Uterus (tissue), 2 donors: ENCODE results near the gene TBXAS1.

ENCODE experiments used
- POLR2A ChIP-seq, 2 donors: fragments of 450-650 bp; IDR thresholded peaks; one replicate each; pipeline ENCODE4 v1.6.1; 2016; ENCODE audit warnings: antibody characterized with exemption in 2 of 2, mild to moderate bottlenecking in 1 of 2, moderate library complexity in 1 of 2
- TF ChIP-seq, protein P1 (sequence below), 4 experiments: fragments of 200-600 bp in 2 of 4; fragments of 450-650 bp in 2 of 4; sonication (generic) in 2 of 4; IDR thresholded peaks; one replicate each; pipeline ENCODE4 v1.5.1; 2016 to 2019; ENCODE audit warnings: antibody characterized with exemption in 4 of 4, mild to moderate bottlenecking in 2 of 4, moderate library complexity in 1 of 4

DNA sequence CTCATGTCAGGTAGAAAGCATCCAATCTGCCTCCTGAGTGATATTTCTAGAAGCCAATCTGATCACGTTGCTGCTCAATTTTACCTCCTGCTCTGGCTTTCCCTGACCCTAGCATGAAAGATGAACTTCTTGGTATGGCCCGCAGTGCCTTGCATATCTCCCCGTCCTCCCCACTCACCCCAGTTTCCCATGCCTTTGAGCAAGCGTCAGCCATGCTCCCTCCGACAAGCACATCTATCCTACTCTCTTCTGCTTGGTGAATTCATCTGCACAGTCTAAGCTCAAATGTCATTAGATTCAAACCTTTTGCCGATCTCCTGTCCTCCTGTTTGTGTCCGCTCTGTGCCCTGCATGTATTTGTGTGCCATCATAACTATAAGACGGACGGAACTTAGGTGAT, 6.2 kb upstream of the TBXAS1 start:
- TF ChIP-seq, protein P1, sequence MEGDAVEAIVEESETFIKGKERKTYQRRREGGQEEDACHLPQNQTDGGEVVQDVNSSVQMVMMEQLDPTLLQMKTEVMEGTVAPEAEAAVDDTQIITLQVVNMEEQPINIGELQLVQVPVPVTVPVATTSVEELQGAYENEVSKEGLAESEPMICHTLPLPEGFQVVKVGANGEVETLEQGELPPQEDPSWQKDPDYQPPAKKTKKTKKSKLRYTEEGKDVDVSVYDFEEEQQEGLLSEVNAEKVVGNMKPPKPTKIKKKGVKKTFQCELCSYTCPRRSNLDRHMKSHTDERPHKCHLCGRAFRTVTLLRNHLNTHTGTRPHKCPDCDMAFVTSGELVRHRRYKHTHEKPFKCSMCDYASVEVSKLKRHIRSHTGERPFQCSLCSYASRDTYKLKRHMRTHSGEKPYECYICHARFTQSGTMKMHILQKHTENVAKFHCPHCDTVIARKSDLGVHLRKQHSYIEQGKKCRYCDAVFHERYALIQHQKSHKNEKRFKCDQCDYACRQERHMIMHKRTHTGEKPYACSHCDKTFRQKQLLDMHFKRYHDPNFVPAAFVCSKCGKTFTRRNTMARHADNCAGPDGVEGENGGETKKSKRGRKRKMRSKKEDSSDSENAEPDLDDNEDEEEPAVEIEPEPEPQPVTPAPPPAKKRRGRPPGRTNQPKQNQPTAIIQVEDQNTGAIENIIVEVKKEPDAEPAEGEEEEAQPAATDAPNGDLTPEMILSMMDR (IDR thresholded peaks at IDR 0.05) = no peak
- TF ChIP-seq POLR2A (IDR thresholded peaks at IDR 0.05) = no peak
